Sigmoid colon (tissue), 4 donors: Measurements from ENCODE around the gene FIGN.

Experiments
- CTCF ChIP-seq, 4 experiments: fragments of 450-650 bp in 3 of 4; fragments of 200-600 bp in 1 of 4; IDR thresholded peaks; one replicate each; pipeline ENCODE4 v1.5.1; 2016 to 2019; ENCODE audit warnings: antibody characterized with exemption in 4 of 4, mild to moderate bottlenecking in 3 of 4, moderate library complexity in 2 of 4
- EP300 ChIP-seq, 4 donors: sonication (generic); formaldehyde crosslinking; IDR thresholded peaks; one replicate each; pipeline ENCODE4 v1.6.1; 2017; ENCODE audit warnings: antibody characterized with exemption in 4 of 4
- POLR2A ChIP-seq, 2 donors: fragments of 450-650 bp; IDR thresholded peaks; one replicate each; pipeline ENCODE4 v1.6.1; 2016; ENCODE audit warnings: antibody characterized with exemption in 2 of 2, mild to moderate bottlenecking in 2 of 2, moderate library complexity in 2 of 2
- POLR2AphosphoS5 ChIP-seq, 4 donors: sonication (generic); formaldehyde crosslinking; IDR thresholded peaks; one replicate each; pipeline ENCODE4 v1.6.1; 2017; ENCODE audit warnings: antibody characterized with exemption in 4 of 4

DNA sequence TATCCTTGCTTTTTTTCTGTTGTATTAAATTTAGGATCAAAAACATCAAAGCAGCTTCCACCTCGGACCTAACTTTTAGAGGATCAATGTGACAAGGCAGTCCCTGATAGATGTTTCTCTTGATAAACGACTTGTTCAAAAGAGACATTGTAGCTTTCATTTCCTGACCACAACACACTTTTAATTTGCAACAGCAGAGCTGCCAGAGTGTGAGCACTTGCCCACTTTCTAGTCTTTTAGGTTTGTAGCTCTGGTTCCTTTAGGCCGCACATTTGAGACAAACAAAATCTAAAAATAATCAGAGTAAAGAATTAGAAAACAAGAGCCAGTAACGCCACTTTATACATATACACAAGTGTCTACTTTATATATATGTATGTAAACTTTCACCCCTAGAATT lies 3.1 kb downstream of the FIGN start:
- TF ChIP-seq CTCF (IDR thresholded peaks at IDR 0.05) (no peak), POLR2A (IDR thresholded peaks at IDR 0.05) (no peak), EP300 (IDR thresholded peaks at IDR 0.05) (no peak), POLR2AphosphoS5 (IDR thresholded peaks at IDR 0.05) (no peak)
